Erythroblast (primary cell): ENCODE measurements around the gene THAP10.

Source experiments
- DNase-seq, 2 experiments: peaks; one replicate each; lab custom pipeline; 2025; lab: John Stamatoyannopoulos, UW
- GATA1 ChIP-seq: IDR thresholded peaks from 2 replicates; pipeline ENCODE4 v1.6.1; 2011; ENCODE audit warnings: low read depth, mild to moderate bottlenecking, control low read depth, low read length, moderate library complexity
- POLR2A ChIP-seq: IDR thresholded peaks from 2 replicates; pipeline ENCODE4 v1.6.1; 2011; ENCODE audit warnings: mild to moderate bottlenecking, low read length

THAP10 gene

GRCh38 chr15:70854666-70854976, 37.6 kb downstream of the THAP10 start:
- TF ChIP-seq GATA1 (no peak), POLR2A (no peak)
- DNase-seq: no peak

GRCh38 chr15:70853973-70854665, 38.1 kb downstream of the THAP10 start, which contains the start of gene LARP6:
LARP6 (minus strand) TSS chr15:70854157; CDS start chr15:70854088, 69 bp downstream.
- TF ChIP-seq POLR2A (no peak), GATA1 (no peak)
- DNase-seq: no peak

GRCh38 chr15:70853318-70853972, 38.8 kb downstream of the THAP10 start:
- no peak for TF ChIP-seq GATA1
- no peak for DNase-seq

GRCh38 chr15:70852501-70853317, 39.5 kb downstream of the THAP10 start:
- TF ChIP-seq GATA1 (no peak), POLR2A (no peak)

GRCh38 chr15:70851889-70852288, 40.3 kb downstream of the THAP10 start:
- TF ChIP-seq GATA1 (no peak), POLR2A (no peak)
- no peak for DNase-seq

More at GRCh38 chr15:70852501-70853317, 39.5 kb downstream of the THAP10 start:
- DNase-seq: no peak

- no peak for TF ChIP-seq GATA1
- no peak for TF ChIP-seq POLR2A
- no peak for DNase-seq
Observed at GRCh38 chr15:70845602-70846360, 46.5 kb downstream of the THAP10 start.

- TF ChIP-seq GATA1 (no peak), POLR2A (no peak)
- no peak for DNase-seq
Observed at GRCh38 chr15:70837476-70837875, 54.8 kb downstream of the THAP10 start.

GRCh38 chr15:70835841-70836240, 56.4 kb downstream of the THAP10 start:
- DNase-seq: no peak

GRCh38 chr15:70835415-70835814, 56.8 kb downstream of the THAP10 start:
- TF ChIP-seq GATA1 (no peak), POLR2A (no peak)
- DNase-seq: no peak

More at GRCh38 chr15:70835841-70836240, 56.4 kb downstream of the THAP10 start:
- TF ChIP-seq GATA1: no peak
- TF ChIP-seq POLR2A: no peak

- TF ChIP-seq GATA1 (no peak), POLR2A (no peak)
- DNase-seq: no peak
Observed at GRCh38 chr15:70834999-70835398, 57.2 kb downstream of the THAP10 start.

GRCh38 chr15:70833861-70834765, 58.1 kb downstream of the THAP10 start:
- DNase-seq: no peak
- TF ChIP-seq GATA1: no peak
- no peak for TF ChIP-seq POLR2A

GRCh38 chr15:70833422-70833821, 58.8 kb downstream of the THAP10 start:
- TF ChIP-seq GATA1: no peak
- TF ChIP-seq POLR2A: no peak
- DNase-seq: no peak
